Stimulated activated CD4-positive, alpha-beta T cell treated with anti-CD3 and anti-CD28 coated beads, Interleukin-15, amount 100 ng/mL, for 24 hours (primary cell): ENCODE data around the gene ELP4.

Experiments used
- DNase-seq: peaks from one replicate; pipeline ENCODE4 v3.0.0-alpha.2; 2020

ELP4 gene

GRCh38 chr11:31825838-31826484 is 316.4 kb downstream of the ELP4 start:
- no peak for DNase-seq

GRCh38 chr11:31826536-31827438 is 317.2 kb downstream of the ELP4 start:
- no peak for DNase-seq

- no peak for DNase-seq
These were observed 318.1 kb downstream of the ELP4 start for GRCh38 chr11:31827455-31828206.

- DNase-seq = no peak
These were observed 318.6 kb downstream of the ELP4 start for GRCh38 chr11:31828217-31828616.

GRCh38 chr11:31830406-31830805 is 320.8 kb downstream of the ELP4 start:
- no peak for DNase-seq

GRCh38 chr11:31834237-31834636 is 324.7 kb downstream of the ELP4 start:
- no peak for DNase-seq
